Measurements from ENCODE around the gene H3-3A. TPM values are rescaled to one million over a fixed set of nuclear protein-coding genes. Genes with fewer than 3 reads are reported as not detected.
A peak's percentile ranks its signal among the peaks of the same experiment; 100 is the strongest.

Gene H3-3A
- polyA plus RNA-seq, 1 of the 3 experiments (the other 2 are of a cell fraction): 315 TPM

DNA sequence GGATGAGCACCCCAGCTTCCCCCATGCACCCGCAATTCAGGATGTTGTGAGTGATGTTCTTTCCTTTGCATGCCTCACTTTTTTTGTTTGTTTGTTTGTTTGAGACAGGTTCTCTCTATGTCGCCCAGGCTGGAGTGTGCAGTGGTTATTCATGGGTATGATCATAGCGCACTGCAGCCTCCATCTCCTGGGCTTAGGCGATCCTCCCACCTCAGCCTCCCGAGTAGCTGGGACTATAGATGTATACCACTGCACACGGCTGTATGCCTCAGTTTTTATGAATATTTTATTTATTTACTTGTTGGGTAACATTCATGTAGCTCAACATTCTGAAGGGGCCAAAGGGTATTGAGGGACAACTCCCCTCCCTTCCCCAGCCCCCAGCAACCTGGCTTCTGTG, 54.8 kb downstream of the H3-3A start:
- no peaks in the 10 kb centered on the region for H3K9me2 ChIP-seq
- CTCF ChIA-PET: interaction anchor here (0.6 to 5.7 kb wide), 4 partner anchors 8 to 643 kb away, joined by 3 to 104 read pairs (median 6); partner anchors contain the start of gene H3-3A

DNA sequence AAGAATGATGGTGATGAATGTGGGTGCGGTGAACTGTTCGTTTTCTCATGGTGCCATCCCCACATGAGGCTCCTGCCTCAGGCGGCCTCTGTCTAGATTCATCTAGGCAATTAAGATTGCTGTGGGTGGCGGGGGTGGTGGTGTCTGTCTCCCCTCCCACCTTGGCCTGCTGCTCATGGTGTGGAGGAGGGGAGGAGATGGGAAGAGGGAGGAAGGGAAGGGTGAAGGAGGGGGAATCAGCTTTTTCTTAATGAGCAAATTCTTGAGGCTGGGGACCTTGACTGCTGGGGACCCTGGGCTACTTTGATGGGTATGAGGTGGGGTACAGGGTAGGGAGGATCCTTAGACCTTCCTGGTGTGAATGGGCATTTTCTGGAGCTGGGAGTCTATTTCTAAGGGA, 55.8 kb downstream of the H3-3A start:
- Histone ChIP-seq H3K27me3 (ENCODE audit: insufficient read depth) (no peaks in the 10 kb centered on the region), H3K4me1 (ENCODE audit: control insufficient read depth in 1 of 2, insufficient read depth in 2 of 2, low read depth in 1 of 2, low read length in 1 of 2) (peaks cover 0 to 8% of the 10 kb centered on the region in 2 experiments; a peak in 1 of 4 replicates), H3K4me3 (ENCODE audit: low read depth in 2 of 2, low read length in 1 of 2) (no peak overlapping the region), H3K27ac (ENCODE audit: low read depth in 2 of 2, low read length in 1 of 2) (no peak overlapping the region), H3K4me2 (no peak overlapping the region), H3K9me2 (no peaks in the 10 kb centered on the region), H3K79me2 (ENCODE audit: insufficient read depth) (no peaks in the 10 kb centered on the region), H3K36me3 (replicated peaks in 1 of 2; ENCODE audit: control insufficient read depth in 1 of 2, insufficient read depth in 2 of 2, low read length in 1 of 2) (no peaks in the 10 kb centered on the region), H3F3A (replicated peaks; ENCODE audit: insufficient read depth) (peaks cover 6% of the 10 kb centered on the region), H2AFZ (ENCODE audit: low read depth) (no peak overlapping the region), H4K20me1 (ENCODE audit: insufficient read depth) (no peaks in the 10 kb centered on the region), H3K9me3 (no peaks in the 10 kb centered on the region), H3K9ac (no peak overlapping the region)
- peak; percentile 11 for DNase-seq
- WGBS (ENCODE audit: low lambda C conversion rate): 79% methylated on average over 4 of the region's 4 CpGs
- CTCF ChIA-PET: interaction anchor here (1.4 to 5.7 kb wide), 3 partner anchors 15 to 79 kb away, joined by 4 to 104 read pairs (median 11); partner anchors contain the start of gene H3-3A
- POLR2A ChIA-PET: interaction anchor here (1.2 to 2.2 kb wide), 2 partner anchors 9 to 35 kb away, joined by 3 to 8 read pairs; no protein-coding TSS in a partner anchor
- TF ChIP-seq, protein P1, sequence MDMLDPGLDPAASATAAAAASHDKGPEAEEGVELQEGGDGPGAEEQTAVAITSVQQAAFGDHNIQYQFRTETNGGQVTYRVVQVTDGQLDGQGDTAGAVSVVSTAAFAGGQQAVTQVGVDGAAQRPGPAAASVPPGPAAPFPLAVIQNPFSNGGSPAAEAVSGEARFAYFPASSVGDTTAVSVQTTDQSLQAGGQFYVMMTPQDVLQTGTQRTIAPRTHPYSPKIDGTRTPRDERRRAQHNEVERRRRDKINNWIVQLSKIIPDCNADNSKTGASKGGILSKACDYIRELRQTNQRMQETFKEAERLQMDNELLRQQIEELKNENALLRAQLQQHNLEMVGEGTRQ (IDR thresholded peaks at IDR 0.05; ENCODE audit: borderline replicate concordance, low read depth, low read length): no peak
- no peak for TF ChIP-seq YY1 (IDR thresholded peaks at IDR 0.05; ENCODE audit: low read depth)
- TF ChIP-seq, protein P2, sequence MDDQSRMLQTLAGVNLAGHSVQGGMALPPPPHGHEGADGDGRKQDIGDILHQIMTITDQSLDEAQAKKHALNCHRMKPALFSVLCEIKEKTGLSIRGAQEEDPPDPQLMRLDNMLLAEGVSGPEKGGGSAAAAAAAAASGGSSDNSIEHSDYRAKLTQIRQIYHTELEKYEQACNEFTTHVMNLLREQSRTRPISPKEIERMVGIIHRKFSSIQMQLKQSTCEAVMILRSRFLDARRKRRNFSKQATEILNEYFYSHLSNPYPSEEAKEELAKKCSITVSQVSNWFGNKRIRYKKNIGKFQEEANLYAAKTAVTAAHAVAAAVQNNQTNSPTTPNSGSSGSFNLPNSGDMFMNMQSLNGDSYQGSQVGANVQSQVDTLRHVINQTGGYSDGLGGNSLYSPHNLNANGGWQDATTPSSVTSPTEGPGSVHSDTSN (IDR thresholded peaks at IDR 0.05): no peak
- TF ChIP-seq GABPA (IDR thresholded peaks at IDR 0.05; ENCODE audit: low read depth): no peak
- no peak for TF ChIP-seq TEAD4 (IDR thresholded peaks at IDR 0.05; ENCODE audit: borderline replicate concordance, insufficient read depth)
- TF ChIP-seq FOXM1 (IDR thresholded peaks at IDR 0.05; ENCODE audit: low read depth): no peak
- TF ChIP-seq TAF1 (IDR thresholded peaks at IDR 0.05; ENCODE audit: borderline replicate concordance, low read depth, low read length): no peak
- no peak for TF ChIP-seq RXRA (IDR thresholded peaks at IDR 0.05; ENCODE audit: borderline replicate concordance, low read depth)
- no peak for TF ChIP-seq FOSL2 (IDR thresholded peaks at IDR 0.05; ENCODE audit: borderline replicate concordance, low read depth)

More for the DNA sequence above, 54.8 kb downstream of the H3-3A start:
- Histone ChIP-seq H4K20me1 (ENCODE audit: insufficient read depth) (no peaks in the 10 kb centered on the region), H2AFZ (ENCODE audit: low read depth) (no peak overlapping the region), H3K27ac (ENCODE audit: low read depth in 2 of 2, low read length in 1 of 2) (no peak overlapping the region), H3K4me2 (no peak overlapping the region), H3K79me2 (ENCODE audit: insufficient read depth) (no peaks in the 10 kb centered on the region), H3K36me3 (replicated peaks in 1 of 2; ENCODE audit: control insufficient read depth in 1 of 2, insufficient read depth in 2 of 2, low read length in 1 of 2) (no peaks in the 10 kb centered on the region), H3K4me3 (ENCODE audit: low read depth in 2 of 2, low read length in 1 of 2) (no peak overlapping the region), H3F3A (replicated peaks; ENCODE audit: insufficient read depth) (no peaks in the 10 kb centered on the region), H3K4me1 (ENCODE audit: control insufficient read depth in 1 of 2, insufficient read depth in 2 of 2, low read depth in 1 of 2, low read length in 1 of 2) (peaks cover 0 to 4% of the 10 kb centered on the region in 2 experiments; a peak in 1 of 4 replicates), H3K27me3 (ENCODE audit: insufficient read depth) (no peaks in the 10 kb centered on the region), H3K9me3 (no peaks in the 10 kb centered on the region), H3K9ac (no peak overlapping the region)
- POLR2A ChIA-PET: interaction anchor here (2.2 kb wide), 1 partner anchor 34 kb away, joined by 8 read pairs; no protein-coding TSS in a partner anchor
- TF ChIP-seq JUND (IDR thresholded peaks at IDR 0.05): no peak
- TF ChIP-seq, protein P3, sequence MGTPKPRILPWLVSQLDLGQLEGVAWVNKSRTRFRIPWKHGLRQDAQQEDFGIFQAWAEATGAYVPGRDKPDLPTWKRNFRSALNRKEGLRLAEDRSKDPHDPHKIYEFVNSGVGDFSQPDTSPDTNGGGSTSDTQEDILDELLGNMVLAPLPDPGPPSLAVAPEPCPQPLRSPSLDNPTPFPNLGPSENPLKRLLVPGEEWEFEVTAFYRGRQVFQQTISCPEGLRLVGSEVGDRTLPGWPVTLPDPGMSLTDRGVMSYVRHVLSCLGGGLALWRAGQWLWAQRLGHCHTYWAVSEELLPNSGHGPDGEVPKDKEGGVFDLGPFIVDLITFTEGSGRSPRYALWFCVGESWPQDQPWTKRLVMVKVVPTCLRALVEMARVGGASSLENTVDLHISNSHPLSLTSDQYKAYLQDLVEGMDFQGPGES (IDR thresholded peaks at IDR 0.05; ENCODE audit: low read depth, low read length): no peak
- TF ChIP-seq TAF1 (IDR thresholded peaks at IDR 0.05; ENCODE audit: borderline replicate concordance, low read depth, low read length): no peak
- TF ChIP-seq, protein P4, sequence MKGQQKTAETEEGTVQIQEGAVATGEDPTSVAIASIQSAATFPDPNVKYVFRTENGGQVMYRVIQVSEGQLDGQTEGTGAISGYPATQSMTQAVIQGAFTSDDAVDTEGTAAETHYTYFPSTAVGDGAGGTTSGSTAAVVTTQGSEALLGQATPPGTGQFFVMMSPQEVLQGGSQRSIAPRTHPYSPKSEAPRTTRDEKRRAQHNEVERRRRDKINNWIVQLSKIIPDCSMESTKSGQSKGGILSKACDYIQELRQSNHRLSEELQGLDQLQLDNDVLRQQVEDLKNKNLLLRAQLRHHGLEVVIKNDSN (IDR thresholded peaks at IDR 0.05; ENCODE audit: borderline replicate concordance, low read depth): no peak
- TF ChIP-seq EZH2phosphoT487 (IDR thresholded peaks at IDR 0.05; ENCODE audit: borderline replicate concordance, low read depth): no peak
- TF ChIP-seq POLR2AphosphoS5 (IDR thresholded peaks at IDR 0.05; ENCODE audit: low read depth, low read length): no peak
- TF ChIP-seq FOXM1 (IDR thresholded peaks at IDR 0.05; ENCODE audit: low read depth): no peak
- no peak for TF ChIP-seq NFIC (IDR thresholded peaks at IDR 0.05; ENCODE audit: borderline replicate concordance)
- TF ChIP-seq, protein P5, sequence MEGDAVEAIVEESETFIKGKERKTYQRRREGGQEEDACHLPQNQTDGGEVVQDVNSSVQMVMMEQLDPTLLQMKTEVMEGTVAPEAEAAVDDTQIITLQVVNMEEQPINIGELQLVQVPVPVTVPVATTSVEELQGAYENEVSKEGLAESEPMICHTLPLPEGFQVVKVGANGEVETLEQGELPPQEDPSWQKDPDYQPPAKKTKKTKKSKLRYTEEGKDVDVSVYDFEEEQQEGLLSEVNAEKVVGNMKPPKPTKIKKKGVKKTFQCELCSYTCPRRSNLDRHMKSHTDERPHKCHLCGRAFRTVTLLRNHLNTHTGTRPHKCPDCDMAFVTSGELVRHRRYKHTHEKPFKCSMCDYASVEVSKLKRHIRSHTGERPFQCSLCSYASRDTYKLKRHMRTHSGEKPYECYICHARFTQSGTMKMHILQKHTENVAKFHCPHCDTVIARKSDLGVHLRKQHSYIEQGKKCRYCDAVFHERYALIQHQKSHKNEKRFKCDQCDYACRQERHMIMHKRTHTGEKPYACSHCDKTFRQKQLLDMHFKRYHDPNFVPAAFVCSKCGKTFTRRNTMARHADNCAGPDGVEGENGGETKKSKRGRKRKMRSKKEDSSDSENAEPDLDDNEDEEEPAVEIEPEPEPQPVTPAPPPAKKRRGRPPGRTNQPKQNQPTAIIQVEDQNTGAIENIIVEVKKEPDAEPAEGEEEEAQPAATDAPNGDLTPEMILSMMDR (IDR thresholded peaks at IDR 0.05): no peak
- TF ChIP-seq GATA2 (CRISPR knock-in tag; IDR thresholded peaks at IDR 0.05): no peak
- DNase-seq: no peak
- 86% methylated on average over 6 of the region's 6 CpGs for WGBS (ENCODE audit: low lambda C conversion rate)
